HL-60 (cell line): ENCODE measurements around the gene GRK6.

ENCODE experiments used
- DNase-seq, 2 experiments: peaks; one replicate each; pipeline ENCODE4 v3.0.0-alpha.2; 2010 to 2020; ENCODE audit warnings: low read depth in 1 of 2, low spot score in 1 of 2
- H3K27ac ChIP-seq: fragments of 250-450 bp; sonication (Bioruptor Pico); replicated peaks from 2 replicates; pipeline ENCODE4 v1.5.1; 2020; ENCODE audit warnings: mild to moderate bottlenecking, moderate library complexity
- H3K27me3 ChIP-seq: fragments of 250-450 bp; sonication (Bioruptor Pico); 2 replicates; pipeline ENCODE4 v1.5.1; 2021; ENCODE audit warnings: mild to moderate bottlenecking, moderate library complexity; ENCODE audit not compliant: insufficient read depth, poor library complexity, severe bottlenecking
- H3K4me3 ChIP-seq: replicated peaks from 2 replicates; pipeline ENCODE4 v1.5.1; 2011; ENCODE audit warnings: mild to moderate bottlenecking, control low read depth, low read length; ENCODE audit not compliant: insufficient read depth
- CTCF ChIP-seq: IDR thresholded peaks from one replicate; pipeline ENCODE4 v1.5.1; 2011; ENCODE audit warnings: low read length, control low read depth, inconsistent platforms; ENCODE audit not compliant: insufficient read depth
- GABPA ChIP-seq: IDR thresholded peaks from 2 replicates; pipeline ENCODE4 v1.6.1; 2012; ENCODE audit warnings: low read depth
- POLR2AphosphoS5 ChIP-seq: IDR thresholded peaks from 2 replicates; pipeline ENCODE4 v1.6.1; 2012; ENCODE audit warnings: low read depth
- REST ChIP-seq: IDR thresholded peaks from 2 replicates; pipeline ENCODE4 v1.6.1; 2012; ENCODE audit warnings: low read depth; ENCODE audit not compliant: insufficient replicate concordance
- SPI1 ChIP-seq: IDR thresholded peaks from 2 replicates; pipeline ENCODE4 v1.6.1; 2012; ENCODE audit warnings: low read depth, mild to moderate bottlenecking, borderline replicate concordance

The GRK6 gene

GRCh38 chr5:177440211-177440989, 13.9 kb downstream of the GRK6 start:
- no peak for DNase-seq
- Histone ChIP-seq H3K4me3 (no peak overlapping the region), H3K27me3 (no peaks in the 10 kb centered on the region), H3K27ac (no peak overlapping the region)
- TF ChIP-seq SPI1 (no peak), REST (no peak), CTCF (no peak), POLR2AphosphoS5 (peak; percentile 68), GABPA (no peak)

GRCh38 chr5:177440990-177441780, 14.7 kb downstream of the GRK6 start:
- peak in 1 of 2 experiments; percentile 34 for DNase-seq
- TF ChIP-seq POLR2AphosphoS5: 0 out of 2 replicates have a peak, but pooled peaks have one; percentile 1
- TF ChIP-seq REST: no peak
- no peak for TF ChIP-seq SPI1
- no peak for TF ChIP-seq CTCF
- TF ChIP-seq GABPA: no peak
- Histone ChIP-seq H3K27me3 (no peaks in the 10 kb centered on the region), H3K27ac (no peak overlapping the region), H3K4me3 (no peak overlapping the region)

- TF ChIP-seq POLR2AphosphoS5: peak; percentile 64
- no peak for TF ChIP-seq GABPA
- Histone ChIP-seq H3K27me3 (no peaks in the 10 kb centered on the region), H3K4me3 (no peak overlapping the region), H3K27ac (no peak overlapping the region)
- peak in 1 of 2 experiments; percentile 36 for DNase-seq
Measured at GRCh38 chr5:177442066-177442826, 15.8 kb downstream of the GRK6 start.
